Breast epithelium (tissue), 4 donors: ENCODE results near the gene SEMA3E. TPM values are rescaled to one million over a fixed set of nuclear protein-coding genes. Genes with fewer than 3 reads are reported as not detected.

Experiments used
- DNase-seq, 2 donors: peaks; one replicate each; pipeline ENCODE4 v3.0.0-alpha.2; 2019; ENCODE audit warnings: low spot score in 2 of 2
- H3K27ac ChIP-seq, 2 donors: fragments of 200-600 bp; sonication (generic) in 1 of 2; one replicate each; pipeline ENCODE4 v1.5.1; 2016 to 2019; ENCODE audit warnings: mild to moderate bottlenecking in 1 of 2
- H3K27me3 ChIP-seq, 2 donors: fragments of 200-600 bp; sonication (generic) in 1 of 2; one replicate each; pipeline versions ENCODE4 v1.5.1 to v1.6.0; 2017 to 2019; ENCODE audit warnings: control low read depth in 1 of 2, mild to moderate bottlenecking in 1 of 2
- H3K36me3 ChIP-seq: fragments of 200-600 bp; one replicate; pipeline ENCODE4 v1.5.1; 2019
- H3K4me1 ChIP-seq, 2 donors: fragments of 200-600 bp; sonication (generic); one replicate each; pipeline ENCODE4 v1.5.1; 2016 to 2019; ENCODE audit warnings: control low read depth in 1 of 2
- H3K4me3 ChIP-seq, 3 donors: fragments of 200-600 bp; sonication (generic); 1 replicate in 2 of 3; 2 replicates in 1 of 3; pipeline ENCODE4 v1.5.1; 2016 to 2019; ENCODE audit warnings: mild to moderate bottlenecking in 3 of 3, moderate library complexity in 2 of 3
- H3K9me3 ChIP-seq, 2 donors: fragments of 200-600 bp; sonication (generic) in 1 of 2; one replicate each; pipeline ENCODE4 v1.5.1; 2016 to 2019; ENCODE audit warnings: control low read depth in 1 of 2
- POLR2A ChIP-seq: fragments of 450-650 bp; IDR thresholded peaks from one replicate; pipeline ENCODE4 v1.6.1; 2016; ENCODE audit warnings: antibody characterized with exemption, mild to moderate bottlenecking, moderate library complexity
- POLR2AphosphoS5 ChIP-seq, 3 donors: sonication (generic); formaldehyde crosslinking; IDR thresholded peaks; one replicate each; pipeline ENCODE4 v1.6.1; 2017; ENCODE audit warnings: antibody characterized with exemption in 3 of 3
- intact Hi-C: fragments of 100-400 bp; cut with DNase I; formaldehyde crosslinking; loops from one replicate; pipeline ENCODE4 v1.15.1; 2023; ENCODE audit warnings: low total_unique reads
- total RNA-seq, 3 donors: library from RNA; depleted of rRNA; stranded (reverse); fragments of >200 nt; gene quantifications; one replicate each; pipeline ENCODE4 v1.1.0, GENCODE V29; 2016
- TF ChIP-seq, protein P1 (sequence below), 3 donors: fragments of 450-650 bp; IDR thresholded peaks; one replicate each; pipeline ENCODE4 v1.5.1; 2016 to 2017; ENCODE audit warnings: antibody characterized with exemption in 3 of 3, mild to moderate bottlenecking in 3 of 3, moderate library complexity in 3 of 3

SEMA3E gene
- total RNA-seq, 3 donors from 2014 or later: 4.3 to 13.5 (median 11.8) TPM

DNA sequence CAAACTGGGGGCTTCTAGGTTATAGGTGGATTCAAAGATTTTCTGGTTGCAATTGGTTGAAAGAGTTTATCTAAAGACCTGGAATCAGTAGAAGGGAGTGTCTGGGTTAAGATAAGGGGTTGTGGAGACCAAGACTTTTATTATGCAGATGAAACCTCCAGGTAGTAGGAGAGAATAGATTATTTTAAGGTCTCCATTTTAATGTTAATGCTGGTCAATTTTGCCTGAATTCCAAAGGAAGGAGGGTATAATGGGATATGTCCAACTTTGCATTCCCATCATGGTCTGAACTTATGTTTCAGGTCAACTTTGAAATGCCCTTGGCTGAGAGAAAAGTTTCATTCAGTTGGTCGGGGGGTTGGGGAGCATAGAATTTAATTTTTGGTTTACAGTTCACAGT, 44.3 kb upstream of the SEMA3E start:
- H3K27me3 ChIP-seq: no peaks in the 10 kb centered on the region
- H3K36me3 ChIP-seq: no peaks in the 10 kb centered on the region
- TF ChIP-seq, protein P1, sequence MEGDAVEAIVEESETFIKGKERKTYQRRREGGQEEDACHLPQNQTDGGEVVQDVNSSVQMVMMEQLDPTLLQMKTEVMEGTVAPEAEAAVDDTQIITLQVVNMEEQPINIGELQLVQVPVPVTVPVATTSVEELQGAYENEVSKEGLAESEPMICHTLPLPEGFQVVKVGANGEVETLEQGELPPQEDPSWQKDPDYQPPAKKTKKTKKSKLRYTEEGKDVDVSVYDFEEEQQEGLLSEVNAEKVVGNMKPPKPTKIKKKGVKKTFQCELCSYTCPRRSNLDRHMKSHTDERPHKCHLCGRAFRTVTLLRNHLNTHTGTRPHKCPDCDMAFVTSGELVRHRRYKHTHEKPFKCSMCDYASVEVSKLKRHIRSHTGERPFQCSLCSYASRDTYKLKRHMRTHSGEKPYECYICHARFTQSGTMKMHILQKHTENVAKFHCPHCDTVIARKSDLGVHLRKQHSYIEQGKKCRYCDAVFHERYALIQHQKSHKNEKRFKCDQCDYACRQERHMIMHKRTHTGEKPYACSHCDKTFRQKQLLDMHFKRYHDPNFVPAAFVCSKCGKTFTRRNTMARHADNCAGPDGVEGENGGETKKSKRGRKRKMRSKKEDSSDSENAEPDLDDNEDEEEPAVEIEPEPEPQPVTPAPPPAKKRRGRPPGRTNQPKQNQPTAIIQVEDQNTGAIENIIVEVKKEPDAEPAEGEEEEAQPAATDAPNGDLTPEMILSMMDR (IDR thresholded peaks at IDR 0.05): no peak
- TF ChIP-seq POLR2AphosphoS5 (IDR thresholded peaks at IDR 0.05): no peak
- TF ChIP-seq POLR2A: no peak
- no peak overlapping the region for H3K27ac ChIP-seq
- intact Hi-C loops: no loop called here
- H3K9me3 ChIP-seq: no peaks in the 10 kb centered on the region
- no peak for DNase-seq
- no peaks in the 10 kb centered on the region for H3K4me1 ChIP-seq
- no peak overlapping the region for H3K4me3 ChIP-seq

DNA sequence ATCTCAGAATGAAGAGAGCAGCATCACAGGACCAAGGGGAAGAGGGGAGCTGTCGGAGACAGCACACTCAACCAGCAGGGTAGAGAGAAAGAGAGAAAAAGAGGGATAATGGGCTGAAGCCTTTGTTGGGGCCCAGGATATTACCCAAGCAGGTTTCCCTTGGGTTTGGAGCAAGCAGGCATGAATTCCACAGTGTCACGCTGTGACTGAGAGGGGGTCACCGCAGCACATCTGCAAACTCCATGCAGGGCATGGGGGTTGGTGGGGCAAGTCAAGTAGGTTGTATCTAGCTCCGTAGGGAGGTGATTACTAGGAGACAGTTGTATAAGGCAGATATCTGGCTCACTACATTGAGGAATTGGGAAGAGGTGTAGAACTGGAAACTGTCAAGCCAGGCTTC, 42.2 kb upstream of the SEMA3E start:
- no peaks in the 10 kb centered on the region for H3K36me3 ChIP-seq
- no peaks in the 10 kb centered on the region for H3K9me3 ChIP-seq
- DNase-seq: no peak
- H3K4me3 ChIP-seq: no peak overlapping the region
- H3K27ac ChIP-seq: no peak overlapping the region
- TF ChIP-seq POLR2AphosphoS5 (IDR thresholded peaks at IDR 0.05) (no peak), POLR2A (no peak)
- TF ChIP-seq, protein P1 (IDR thresholded peaks at IDR 0.05): no peak
- intact Hi-C loops: no loop called here
- no peaks in the 10 kb centered on the region for H3K4me1 ChIP-seq
- no peaks in the 10 kb centered on the region for H3K27me3 ChIP-seq

DNA sequence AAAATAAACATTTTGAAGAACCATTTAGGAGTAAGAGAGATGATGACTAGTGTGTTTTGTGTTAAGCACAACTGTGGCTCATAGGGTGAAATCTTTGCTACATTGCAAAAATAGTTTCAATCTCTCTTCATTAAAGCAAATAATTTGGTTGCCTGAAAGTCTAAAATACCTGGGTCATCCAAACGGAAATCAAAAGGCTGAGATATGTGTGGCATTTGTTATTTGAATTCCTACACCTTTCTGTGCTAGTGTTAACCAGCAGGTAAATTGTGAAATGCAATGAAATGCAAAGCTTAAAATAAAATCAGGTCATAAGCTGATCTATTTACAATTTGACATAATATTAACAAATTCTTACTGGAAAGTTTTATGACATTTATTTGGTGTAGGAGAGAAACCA, 40.9 kb upstream of the SEMA3E start:
- H3K36me3 ChIP-seq: no peaks in the 10 kb centered on the region
- no peak overlapping the region for H3K4me3 ChIP-seq
- no peak overlapping the region for H3K27ac ChIP-seq
- H3K27me3 ChIP-seq: no peaks in the 10 kb centered on the region
- TF ChIP-seq POLR2AphosphoS5 (IDR thresholded peaks at IDR 0.05) (no peak), POLR2A (no peak)
- TF ChIP-seq, protein P1 (IDR thresholded peaks at IDR 0.05): no peak
- DNase-seq: no peak
- H3K9me3 ChIP-seq: no peaks in the 10 kb centered on the region
- H3K4me1 ChIP-seq: no peaks in the 10 kb centered on the region
- intact Hi-C loops: no loop called here

DNA sequence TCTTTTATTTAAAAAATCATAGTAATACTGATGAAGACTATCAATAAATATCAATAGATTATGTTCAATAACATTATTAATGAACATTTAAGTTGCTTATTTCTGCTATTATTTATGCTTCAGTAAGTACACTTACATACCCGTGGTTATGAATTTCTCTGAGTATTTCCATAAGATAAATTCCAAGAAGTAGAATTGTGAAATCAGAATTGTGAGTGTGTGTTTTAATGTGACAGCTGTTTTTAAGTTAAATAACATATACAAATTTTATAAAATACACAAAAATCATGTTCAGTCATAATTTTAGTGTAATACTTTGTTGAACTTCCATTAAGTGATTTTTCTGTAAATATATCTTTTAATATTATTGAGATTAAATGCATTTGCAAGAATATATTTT, 37.5 kb upstream of the SEMA3E start:
- Histone ChIP-seq H3K36me3 (no peaks in the 10 kb centered on the region), H3K27ac (no peak overlapping the region), H3K9me3 (no peaks in the 10 kb centered on the region), H3K4me3 (no peak overlapping the region), H3K4me1 (no peaks in the 10 kb centered on the region), H3K27me3 (no peaks in the 10 kb centered on the region)
- TF ChIP-seq POLR2A (no peak), POLR2AphosphoS5 (IDR thresholded peaks at IDR 0.05) (no peak)
- TF ChIP-seq, protein P1 (IDR thresholded peaks at IDR 0.05): no peak
- no peak for DNase-seq
- intact Hi-C loops: no loop called here

DNA sequence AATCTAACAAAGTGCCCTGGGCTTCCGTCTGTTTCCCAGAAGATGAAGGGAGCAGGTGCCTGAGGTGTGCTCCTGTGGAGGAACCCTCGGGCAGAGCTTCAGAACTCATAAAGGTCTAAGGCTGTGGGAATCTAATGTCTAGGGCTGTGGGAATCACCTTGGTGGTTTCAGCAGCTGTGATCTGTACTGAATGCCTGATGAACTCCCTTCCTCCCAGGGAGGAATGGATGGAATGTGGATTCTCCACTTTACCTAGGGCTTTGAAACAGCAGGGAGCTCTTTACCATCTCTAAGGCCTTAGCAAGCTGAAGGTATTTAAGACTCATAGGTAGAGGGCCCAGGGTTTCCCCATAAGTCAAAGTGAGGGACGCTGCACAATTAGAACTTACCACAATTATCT, 36.0 kb upstream of the SEMA3E start:
- H3K4me3 ChIP-seq: no peak overlapping the region
- no peaks in the 10 kb centered on the region for H3K4me1 ChIP-seq
- no peak for DNase-seq
- H3K9me3 ChIP-seq: no peaks in the 10 kb centered on the region
- no peaks in the 10 kb centered on the region for H3K36me3 ChIP-seq
- H3K27ac ChIP-seq: no peak overlapping the region
- intact Hi-C loops: no loop called here
- no peak for TF ChIP-seq POLR2AphosphoS5 (IDR thresholded peaks at IDR 0.05)
- H3K27me3 ChIP-seq: no peaks in the 10 kb centered on the region

DNA sequence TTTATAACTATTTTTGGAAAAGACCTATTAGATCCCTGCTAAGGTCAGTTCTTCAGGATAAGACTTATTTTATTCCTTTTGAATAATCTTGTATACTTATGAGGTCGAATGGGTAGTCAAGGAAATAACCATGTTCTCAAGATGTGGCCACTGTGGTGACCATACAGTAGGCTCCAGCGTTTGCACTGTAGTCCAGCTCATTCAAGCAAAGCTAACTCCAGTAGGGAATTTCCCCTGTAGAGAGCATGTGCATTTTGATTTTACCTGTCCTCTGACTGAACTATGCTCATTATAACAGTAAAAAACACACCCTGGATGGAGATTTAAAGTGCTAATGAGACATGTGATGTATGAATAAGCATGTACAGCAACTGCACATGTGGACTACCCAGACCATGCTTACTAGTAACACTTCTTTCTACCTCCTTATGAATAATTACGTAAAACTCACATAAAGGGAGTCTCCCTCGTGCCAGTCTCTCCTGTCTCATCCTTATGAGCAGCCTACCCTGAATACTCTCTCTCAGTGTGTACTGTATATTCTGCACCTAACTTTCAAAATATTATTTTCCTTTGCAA, 32.4 kb upstream of the SEMA3E start:
- DNase-seq: no peak
- Histone ChIP-seq H3K27ac (no peak overlapping the region), H3K4me3 (no peak overlapping the region), H3K9me3 (no peaks in the 10 kb centered on the region), H3K27me3 (no peaks in the 10 kb centered on the region), H3K4me1 (no peaks in the 10 kb centered on the region), H3K36me3 (no peaks in the 10 kb centered on the region)
- TF ChIP-seq, protein P1 (IDR thresholded peaks at IDR 0.05): no peak
- intact Hi-C loops: no loop called here
